Lower lobe of right lung (tissue), 2 donors: ENCODE results near the gene FSHR. TPM values are rescaled to one million over a fixed set of nuclear protein-coding genes. Genes with fewer than 3 reads are reported as not detected.

Source experiments
- ATAC-seq, 2 donors: fragments of 200-7000 bp; cut with Tn5 transposase; one replicate each; pipeline ENCODE4 v1.9.1; 2020 to 2022; ENCODE audit warnings: mild to moderate bottlenecking in 2 of 2, moderate library complexity in 2 of 2
- DNase-seq: peaks from one replicate; pipeline ENCODE4 v3.0.0-alpha.2; 2020
- H3K27ac ChIP-seq: fragments of 200-600 bp; one replicate; pipeline ENCODE4 v1.8.0; 2022
- H3K27me3 ChIP-seq: fragments of 200-600 bp; one replicate; pipeline ENCODE4 v1.8.0; 2022; ENCODE audit warnings: low read depth
- H3K36me3 ChIP-seq: fragments of 200-600 bp; one replicate; pipeline ENCODE4 v1.8.0; 2022; ENCODE audit warnings: mild to moderate bottlenecking
- H3K4me1 ChIP-seq: fragments of 200-600 bp; one replicate; pipeline ENCODE4 v1.8.0; 2022
- H3K4me3 ChIP-seq: fragments of 200-600 bp; one replicate; pipeline ENCODE4 v1.8.0; 2022; ENCODE audit warnings: mild to moderate bottlenecking
- H3K9me3 ChIP-seq: fragments of 200-600 bp; one replicate; pipeline ENCODE4 v1.8.0; 2022
- intact Hi-C: fragments of 100-400 bp; cut with DNase I; formaldehyde crosslinking; loops from one replicate; pipeline ENCODE4 v1.11.0; 2022
- total RNA-seq: library from RNA; stranded (reverse); fragmentation: NEBNext Ultra II Directional; extraction: Animal tissue kit (Norgen Biotek cat#: 25700); gene quantifications from one replicate; pipeline ENCODE4 v1.2.1, GENCODE V29; 2021
- TF ChIP-seq, protein P1 (sequence below): fragments of 200-600 bp; IDR thresholded peaks from one replicate; pipeline ENCODE4 v1.8.0; 2022; ENCODE audit warnings: antibody characterized with exemption, mild to moderate bottlenecking
- donor health status: DM: no; HTN: yes; CAD: no; lungs with severe emphysema.

FSHR gene
- total RNA-seq, 1 donor from 2014 or later: not detected

DNA sequence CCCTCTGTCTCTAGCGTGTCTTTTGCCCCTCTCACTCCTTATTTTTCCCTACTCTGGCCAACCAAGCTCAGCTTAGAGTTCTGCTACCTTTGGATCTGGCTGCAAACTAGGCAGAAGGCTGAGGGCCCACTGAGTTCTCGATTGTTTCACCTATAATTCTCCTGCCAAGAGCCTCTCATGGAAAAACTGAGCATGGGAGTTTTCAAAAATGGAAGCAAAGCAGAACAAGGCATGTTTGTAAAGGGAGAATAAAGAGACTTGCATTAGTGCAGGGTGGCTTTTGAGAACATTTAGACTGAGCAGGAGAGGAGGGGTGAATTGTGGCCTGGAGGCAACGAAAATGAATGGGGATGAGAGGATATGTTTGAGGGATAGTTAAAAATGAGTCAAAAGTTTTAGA is 45.9 kb downstream of the FSHR start:
- intact Hi-C loops: no loop called here
- H3K27ac ChIP-seq: no peak overlapping the region
- TF ChIP-seq, protein P1, sequence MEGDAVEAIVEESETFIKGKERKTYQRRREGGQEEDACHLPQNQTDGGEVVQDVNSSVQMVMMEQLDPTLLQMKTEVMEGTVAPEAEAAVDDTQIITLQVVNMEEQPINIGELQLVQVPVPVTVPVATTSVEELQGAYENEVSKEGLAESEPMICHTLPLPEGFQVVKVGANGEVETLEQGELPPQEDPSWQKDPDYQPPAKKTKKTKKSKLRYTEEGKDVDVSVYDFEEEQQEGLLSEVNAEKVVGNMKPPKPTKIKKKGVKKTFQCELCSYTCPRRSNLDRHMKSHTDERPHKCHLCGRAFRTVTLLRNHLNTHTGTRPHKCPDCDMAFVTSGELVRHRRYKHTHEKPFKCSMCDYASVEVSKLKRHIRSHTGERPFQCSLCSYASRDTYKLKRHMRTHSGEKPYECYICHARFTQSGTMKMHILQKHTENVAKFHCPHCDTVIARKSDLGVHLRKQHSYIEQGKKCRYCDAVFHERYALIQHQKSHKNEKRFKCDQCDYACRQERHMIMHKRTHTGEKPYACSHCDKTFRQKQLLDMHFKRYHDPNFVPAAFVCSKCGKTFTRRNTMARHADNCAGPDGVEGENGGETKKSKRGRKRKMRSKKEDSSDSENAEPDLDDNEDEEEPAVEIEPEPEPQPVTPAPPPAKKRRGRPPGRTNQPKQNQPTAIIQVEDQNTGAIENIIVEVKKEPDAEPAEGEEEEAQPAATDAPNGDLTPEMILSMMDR: no peak
- H3K36me3 ChIP-seq: no peaks in the 10 kb centered on the region
- DNase-seq (no peak), ATAC-seq (no peak)
- no peaks in the 10 kb centered on the region for H3K9me3 ChIP-seq
- no peaks in the 10 kb centered on the region for H3K27me3 ChIP-seq
- no peaks in the 10 kb centered on the region for H3K4me1 ChIP-seq
- no peak overlapping the region for H3K4me3 ChIP-seq

DNA sequence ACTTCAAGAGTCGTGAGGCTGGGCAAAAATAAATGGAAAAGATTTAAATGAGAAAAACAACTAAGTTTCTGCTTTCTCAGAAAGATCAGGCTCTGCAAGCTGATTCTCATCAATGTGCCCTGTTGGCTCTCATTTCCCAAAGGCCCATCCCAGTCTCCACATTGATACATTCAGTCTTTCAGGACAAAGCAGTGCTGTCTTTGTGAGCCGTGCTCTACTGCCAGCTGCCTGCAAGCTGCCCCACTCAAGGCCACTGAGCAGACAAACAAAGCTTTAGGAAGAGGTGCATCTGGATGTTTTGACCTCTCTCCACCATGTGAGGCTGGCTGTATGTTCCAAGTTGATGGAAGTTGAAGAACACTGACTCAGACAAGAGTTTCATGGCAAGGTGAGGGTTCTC is 48.8 kb downstream of the FSHR start:
- no peaks in the 10 kb centered on the region for H3K36me3 ChIP-seq
- H3K4me3 ChIP-seq: no peak overlapping the region
- intact Hi-C loops: no loop called here
- ATAC-seq (no peak), DNase-seq (no peak)
- H3K4me1 ChIP-seq: no peaks in the 10 kb centered on the region
- TF ChIP-seq, protein P1: no peak
- H3K27ac ChIP-seq: no peak overlapping the region
- no peaks in the 10 kb centered on the region for H3K27me3 ChIP-seq
- H3K9me3 ChIP-seq: no peaks in the 10 kb centered on the region

DNA sequence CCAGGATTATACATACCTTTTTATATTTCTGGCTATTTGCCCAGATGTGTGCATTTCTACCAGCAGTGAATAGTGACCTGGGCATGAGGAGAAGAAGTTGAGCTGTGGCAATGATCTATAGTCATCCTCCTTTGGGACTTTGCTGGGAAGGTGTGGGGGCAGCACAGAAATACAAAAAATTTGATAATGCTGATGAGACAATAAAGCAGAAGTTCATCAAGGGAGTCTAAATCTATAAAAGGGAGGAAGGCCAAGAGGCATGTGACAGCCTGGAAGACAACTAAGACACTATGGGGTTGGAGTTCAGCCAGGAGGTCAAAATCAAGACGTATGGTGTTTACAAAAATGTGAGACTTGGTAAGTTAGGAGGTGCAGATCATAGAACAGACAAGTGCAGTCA is 52.2 kb downstream of the FSHR start:
- ATAC-seq: no peak
- no peaks in the 10 kb centered on the region for H3K27me3 ChIP-seq

DNA sequence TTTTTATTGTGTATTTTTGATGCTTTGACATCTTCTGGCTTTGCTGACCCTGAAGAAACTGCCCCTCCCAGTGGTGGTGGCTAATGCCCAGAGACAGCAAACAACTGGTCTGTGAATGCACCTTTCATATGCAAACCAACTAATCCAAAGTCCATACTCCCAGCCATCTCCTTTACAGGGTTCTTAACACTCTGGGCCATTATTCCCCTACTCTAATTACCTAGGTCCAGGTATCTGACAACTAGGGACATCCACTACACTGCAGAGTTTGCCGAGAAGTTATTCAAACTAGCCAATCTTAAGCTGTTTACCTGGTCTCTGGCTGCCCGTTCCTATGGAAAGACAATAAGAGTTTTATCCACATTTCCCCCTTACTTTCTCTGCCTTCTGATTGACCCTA is 73.6 kb downstream of the FSHR start:
- Histone ChIP-seq H3K9me3 (no peaks in the 10 kb centered on the region), H3K4me3 (no peak overlapping the region), H3K4me1 (no peaks in the 10 kb centered on the region), H3K36me3 (no peaks in the 10 kb centered on the region), H3K27me3 (no peaks in the 10 kb centered on the region), H3K27ac (no peak overlapping the region)
- DNase-seq (no peak), ATAC-seq (no peak)
- TF ChIP-seq, protein P1: no peak
- intact Hi-C loops: no loop called here

More for the DNA sequence above, 52.2 kb downstream of the FSHR start:
- H3K9me3 ChIP-seq: peaks cover under 1% of the 10 kb centered on the region
- no peak overlapping the region for H3K27ac ChIP-seq
- no peak for DNase-seq
- no peaks in the 10 kb centered on the region for H3K36me3 ChIP-seq
- no peak overlapping the region for H3K4me3 ChIP-seq
- intact Hi-C loops: no loop called here
- TF ChIP-seq, protein P1: no peak
- no peaks in the 10 kb centered on the region for H3K4me1 ChIP-seq

DNA sequence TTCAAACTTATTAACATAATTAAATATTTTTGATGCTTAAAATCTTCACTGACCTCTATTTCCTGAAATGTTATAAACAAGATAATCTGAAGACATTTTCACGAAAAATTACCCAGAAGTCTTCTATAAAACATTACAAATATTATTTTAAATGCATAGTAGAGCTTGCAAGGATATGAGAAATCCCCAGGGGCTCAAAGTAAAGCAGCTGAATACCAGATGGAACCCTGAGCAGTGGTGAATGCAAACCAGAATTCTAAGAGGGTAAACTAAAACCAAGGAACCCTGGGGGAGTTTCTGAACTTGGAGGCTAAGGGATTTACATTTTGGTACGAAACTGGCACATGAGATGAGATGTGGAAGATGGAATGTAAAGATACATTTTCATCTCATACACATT is 83.6 kb downstream of the FSHR start:
- TF ChIP-seq, protein P1: no peak
- DNase-seq (no peak), ATAC-seq (no peak)
- Histone ChIP-seq H3K9me3 (peaks cover 11% of the 10 kb centered on the region), H3K27me3 (no peaks in the 10 kb centered on the region), H3K4me1 (no peaks in the 10 kb centered on the region), H3K4me3 (no peak overlapping the region), H3K36me3 (no peaks in the 10 kb centered on the region), H3K27ac (no peak overlapping the region)
- intact Hi-C loops: no loop called here

DNA sequence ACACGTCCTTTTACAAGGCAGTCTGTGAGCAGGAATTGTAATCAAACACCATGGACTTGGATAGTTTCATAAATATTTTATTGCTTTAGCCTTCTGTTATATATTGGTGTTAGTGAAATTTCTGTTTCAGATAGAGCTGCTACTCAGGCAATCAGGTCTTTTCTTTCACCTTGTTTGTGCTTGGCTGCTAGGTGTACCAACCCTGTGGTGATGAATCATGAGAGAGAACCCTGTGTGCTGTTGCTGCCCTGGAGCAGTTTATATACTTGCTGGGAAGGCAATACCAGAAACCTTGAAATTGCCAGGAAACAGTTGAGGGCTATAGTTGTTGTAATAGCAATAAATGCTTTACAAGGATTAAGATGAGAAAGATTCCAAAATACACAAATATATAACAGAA is 84.5 kb downstream of the FSHR start:
- Histone ChIP-seq H3K27me3 (no peaks in the 10 kb centered on the region), H3K9me3 (peaks cover 11% of the 10 kb centered on the region), H3K36me3 (no peaks in the 10 kb centered on the region), H3K27ac (no peak overlapping the region), H3K4me1 (no peaks in the 10 kb centered on the region), H3K4me3 (no peak overlapping the region)
- intact Hi-C loops: no loop called here
- DNase-seq: no peak
- no peak for ATAC-seq
- TF ChIP-seq, protein P1: no peak
